Epidermal melanocyte (primary cell): ENCODE results near the gene GPR132.
"Not testable (repeated sequence)": the region's sequence is repeated elsewhere in the genome, so short reads cannot be mapped to it uniquely, and the experiment has no call there.

Experiments used
- DNase-seq: peaks from one replicate; pipeline ENCODE4 v3.0.0; 2011; ENCODE audit warnings: low spot score; ENCODE audit not compliant: insufficient read length

The GPR132 gene

GRCh38 chr14:105091517-105092170 lies 26.4 kb upstream of the GPR132 start:
- DNase-seq, result no peak

- no peak for DNase-seq
Measured at GRCh38 chr14:105091054-105091516, 25.9 kb upstream of the GPR132 start.

- peak; percentile 83 for DNase-seq
Measured at GRCh38 chr14:105090493-105091053, 25.3 kb upstream of the GPR132 start.

- no peak for DNase-seq
Measured at GRCh38 chr14:105089746-105090492, 24.7 kb upstream of the GPR132 start.

GRCh38 chr14:105088812-105089745 lies 23.8 kb upstream of the GPR132 start:
- DNase-seq, result no peak

GRCh38 chr14:105087963-105088811 lies 23.0 kb upstream of the GPR132 start:
- no peak for DNase-seq

GRCh38 chr14:105087308-105087962 lies 22.2 kb upstream of the GPR132 start:
- DNase-seq, result no peak

- DNase-seq, result peak; percentile 68
Measured at GRCh38 chr14:105086833-105087307, 21.6 kb upstream of the GPR132 start.

GRCh38 chr14:105085766-105086165 lies 20.5 kb upstream of the GPR132 start:
- no peak for DNase-seq

- no peak for DNase-seq
Measured at GRCh38 chr14:105084741-105085571, 19.7 kb upstream of the GPR132 start.

GRCh38 chr14:105083926-105084685 lies 18.9 kb upstream of the GPR132 start:
- DNase-seq, result no peak

- no peak for DNase-seq
Measured at GRCh38 chr14:105082703-105083102, 17.5 kb upstream of the GPR132 start.

- not testable (repeated sequence) for DNase-seq
Measured at GRCh38 chr14:105081473-105081872, 16.2 kb upstream of the GPR132 start.

- no peak for DNase-seq
Measured at GRCh38 chr14:105080161-105080560, 14.9 kb upstream of the GPR132 start.

GRCh38 chr14:105078294-105078693 lies 13.1 kb upstream of the GPR132 start:
- DNase-seq, result no peak

GRCh38 chr14:105077649-105077995 lies 12.4 kb upstream of the GPR132 start:
- DNase-seq, result no peak

- no peak for DNase-seq
Measured at GRCh38 chr14:105076805-105077648, 11.8 kb upstream of the GPR132 start.
